Hepatocyte (in vitro differentiated cells): ENCODE measurements around the gene ITIH1.

Experiments
- EZH2 ChIP-seq: fragments of 200-600 bp; sonication (generic); IDR thresholded peaks from 2 replicates; pipeline ENCODE4 v1.6.1; 2016; ENCODE audit warnings: antibody characterized with exemption, mild to moderate bottlenecking, borderline replicate concordance
- EZH2phosphoT487 ChIP-seq: fragments of 200-600 bp; sonication (generic); IDR thresholded peaks from one replicate; pipeline ENCODE4 v1.6.1; 2018; ENCODE audit warnings: antibody characterized with exemption, mild to moderate bottlenecking, low read depth, moderate library complexity; ENCODE audit not compliant: unreplicated experiment, severe bottlenecking
- TF ChIP-seq, protein P1 (sequence below): fragments of 200-600 bp; sonication (generic); IDR thresholded peaks from 2 replicates; pipeline ENCODE4 v1.5.1; 2016; ENCODE audit warnings: antibody characterized with exemption, mild to moderate bottlenecking; ENCODE audit not compliant: poor library complexity

- TF ChIP-seq, protein P1, sequence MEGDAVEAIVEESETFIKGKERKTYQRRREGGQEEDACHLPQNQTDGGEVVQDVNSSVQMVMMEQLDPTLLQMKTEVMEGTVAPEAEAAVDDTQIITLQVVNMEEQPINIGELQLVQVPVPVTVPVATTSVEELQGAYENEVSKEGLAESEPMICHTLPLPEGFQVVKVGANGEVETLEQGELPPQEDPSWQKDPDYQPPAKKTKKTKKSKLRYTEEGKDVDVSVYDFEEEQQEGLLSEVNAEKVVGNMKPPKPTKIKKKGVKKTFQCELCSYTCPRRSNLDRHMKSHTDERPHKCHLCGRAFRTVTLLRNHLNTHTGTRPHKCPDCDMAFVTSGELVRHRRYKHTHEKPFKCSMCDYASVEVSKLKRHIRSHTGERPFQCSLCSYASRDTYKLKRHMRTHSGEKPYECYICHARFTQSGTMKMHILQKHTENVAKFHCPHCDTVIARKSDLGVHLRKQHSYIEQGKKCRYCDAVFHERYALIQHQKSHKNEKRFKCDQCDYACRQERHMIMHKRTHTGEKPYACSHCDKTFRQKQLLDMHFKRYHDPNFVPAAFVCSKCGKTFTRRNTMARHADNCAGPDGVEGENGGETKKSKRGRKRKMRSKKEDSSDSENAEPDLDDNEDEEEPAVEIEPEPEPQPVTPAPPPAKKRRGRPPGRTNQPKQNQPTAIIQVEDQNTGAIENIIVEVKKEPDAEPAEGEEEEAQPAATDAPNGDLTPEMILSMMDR = no peak
- TF ChIP-seq EZH2 (no peak), EZH2phosphoT487 (no peak)
Observed at GRCh38 chr3:52779011-52779836, 1.8 kb downstream of the ITIH1 start.
